HL-60/S4 treated with phorbol 12-myristate 13-acetate at 8.2 ng/mL for 4 days and 3 days (cell line): ENCODE results near the gene CLEC6A.
"Not testable (repeated sequence)": the region's sequence is repeated elsewhere in the genome, so short reads cannot be mapped to it uniquely, and the experiment has no call there.

Experiments
- in situ Hi-C: fragments of 300-500 bp; cut with MboI; formaldehyde crosslinking; loops from 2 replicates; pipeline ENCODE4 v1.15.0; 2022; ENCODE audit warnings: low sequenced_read_pairs

Gene CLEC6A

DNA sequence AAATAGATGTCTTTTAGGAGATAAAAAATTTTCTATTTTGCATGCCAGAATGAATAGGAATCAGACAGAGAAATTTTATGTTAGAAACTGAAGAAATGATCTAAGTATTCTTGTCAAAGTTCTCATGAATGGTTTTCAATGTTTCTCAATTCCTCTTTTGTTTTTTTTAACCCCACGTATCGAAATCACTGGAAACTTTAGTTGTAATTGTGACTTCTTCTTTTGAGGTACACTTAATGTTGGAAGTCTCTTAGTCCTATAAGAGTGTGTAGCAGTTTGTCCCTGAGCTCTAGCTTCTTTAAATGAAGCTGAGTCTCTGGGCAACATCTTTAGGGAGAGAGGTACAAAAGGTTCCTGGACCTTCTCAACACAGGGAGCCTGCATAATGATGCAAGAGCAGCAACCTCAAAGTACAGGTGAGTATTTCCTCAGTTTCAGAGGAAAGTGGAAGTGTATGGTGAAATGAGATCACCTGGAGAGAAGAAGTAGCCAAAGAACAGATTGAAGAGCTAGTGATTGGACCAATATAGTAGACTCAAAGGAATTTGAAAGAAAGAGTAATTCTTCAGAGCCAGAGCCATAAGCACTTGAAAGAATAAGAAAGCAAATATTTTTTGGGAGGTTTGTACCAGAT, at the start of gene CLEC6A:
Gene CLEC6A (plus strand): TSS at position 236 of the 634 bp plus-strand sequence. CDS start 150 bp downstream, at position 386.
- in situ Hi-C loops, result no loop called here

DNA sequence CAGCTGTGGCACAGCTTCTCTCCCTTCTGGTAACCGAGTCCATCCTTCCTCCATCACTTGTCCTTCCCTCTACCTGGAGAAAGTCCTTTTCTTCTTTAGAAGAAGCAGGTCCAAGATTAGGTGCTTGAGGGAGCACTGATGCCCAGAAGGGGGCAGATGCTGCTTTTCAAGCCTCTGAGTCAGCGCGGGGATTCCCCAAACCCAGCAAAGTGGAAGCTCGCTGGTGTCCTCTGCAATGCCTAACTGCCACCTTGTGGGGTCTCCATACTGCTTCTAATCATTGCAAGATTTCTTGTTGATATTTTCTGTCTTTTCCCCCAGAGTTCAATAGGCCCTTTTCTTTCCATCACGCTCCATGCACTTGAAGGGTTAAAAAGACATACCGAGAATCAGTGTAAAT, 36.2 kb upstream of the CLEC6A start:
- in situ Hi-C loops, result not testable (repeated sequence)

DNA sequence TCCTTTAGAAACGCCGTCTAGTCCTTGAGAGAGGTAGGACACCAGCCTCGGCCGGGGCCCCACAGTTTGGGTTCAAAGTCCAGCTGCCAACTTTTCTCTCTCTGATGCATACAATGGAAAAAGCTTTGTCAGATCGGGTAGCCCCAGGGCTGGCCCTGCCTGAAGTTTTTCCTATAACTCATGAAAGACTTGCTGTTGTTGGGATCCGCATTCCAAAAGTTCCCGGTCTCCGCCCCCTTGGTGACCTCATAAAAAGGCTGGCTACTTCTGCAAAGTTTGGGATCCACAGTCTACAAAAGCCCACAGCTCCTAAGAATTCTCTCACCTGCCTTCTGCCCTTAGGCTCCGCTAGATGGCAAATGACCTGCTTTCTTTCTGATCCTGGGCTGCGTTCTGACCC, 35.3 kb upstream of the CLEC6A start:
- in situ Hi-C loops, result no loop called here

DNA sequence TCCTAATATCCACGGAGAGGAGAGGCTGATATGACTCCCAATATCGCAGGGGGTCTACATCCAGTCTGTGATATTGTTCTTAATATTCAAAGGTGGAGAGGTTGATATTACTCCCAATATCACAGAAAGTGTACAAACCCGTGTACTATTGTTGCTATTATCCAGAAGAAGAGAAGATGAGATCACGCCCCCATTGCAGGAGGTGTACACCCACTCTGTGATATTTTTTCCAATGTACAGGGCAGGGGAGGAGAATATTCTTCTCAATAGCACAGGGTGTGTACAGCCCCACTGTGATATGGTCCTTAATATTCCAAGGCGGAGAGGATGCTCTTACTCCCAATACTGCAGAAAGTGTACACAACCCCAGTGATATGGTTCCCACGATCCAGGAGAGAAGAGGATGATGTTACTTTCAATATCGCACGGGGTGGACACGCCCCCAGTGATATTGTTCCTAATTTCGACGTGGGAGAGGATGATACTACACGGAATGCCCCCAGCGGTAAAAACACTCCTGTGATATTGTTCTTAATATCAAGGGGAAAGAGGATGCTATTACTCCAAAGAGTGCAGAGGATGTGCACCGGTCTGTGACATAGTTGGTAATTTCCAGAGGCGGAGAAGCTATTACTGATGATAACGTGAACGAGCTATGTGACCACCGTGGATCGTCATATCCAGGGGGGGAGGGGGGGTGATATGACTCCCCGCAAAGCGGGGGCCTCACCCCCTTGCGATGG, 11.1 kb upstream of the CLEC6A start:
- in situ Hi-C loops, result not testable (repeated sequence)

DNA sequence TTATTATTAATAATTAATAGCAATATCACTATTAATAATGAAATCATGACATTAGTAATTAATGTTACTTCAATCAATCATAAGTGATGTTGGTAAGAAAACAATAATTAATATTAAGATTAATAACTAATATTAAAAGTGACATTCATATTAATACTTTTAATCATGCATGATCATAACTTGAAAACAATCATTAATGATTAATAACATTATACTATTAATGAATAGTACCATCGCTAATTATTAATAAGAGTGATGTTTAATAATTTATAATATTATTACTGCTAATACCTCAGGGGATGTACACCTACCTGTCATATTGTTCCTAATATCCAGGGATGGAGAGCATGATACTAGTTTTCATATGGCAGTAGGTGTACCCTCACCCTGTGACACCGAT, 10.0 kb upstream of the CLEC6A start:
- in situ Hi-C loops, result no loop called here

DNA sequence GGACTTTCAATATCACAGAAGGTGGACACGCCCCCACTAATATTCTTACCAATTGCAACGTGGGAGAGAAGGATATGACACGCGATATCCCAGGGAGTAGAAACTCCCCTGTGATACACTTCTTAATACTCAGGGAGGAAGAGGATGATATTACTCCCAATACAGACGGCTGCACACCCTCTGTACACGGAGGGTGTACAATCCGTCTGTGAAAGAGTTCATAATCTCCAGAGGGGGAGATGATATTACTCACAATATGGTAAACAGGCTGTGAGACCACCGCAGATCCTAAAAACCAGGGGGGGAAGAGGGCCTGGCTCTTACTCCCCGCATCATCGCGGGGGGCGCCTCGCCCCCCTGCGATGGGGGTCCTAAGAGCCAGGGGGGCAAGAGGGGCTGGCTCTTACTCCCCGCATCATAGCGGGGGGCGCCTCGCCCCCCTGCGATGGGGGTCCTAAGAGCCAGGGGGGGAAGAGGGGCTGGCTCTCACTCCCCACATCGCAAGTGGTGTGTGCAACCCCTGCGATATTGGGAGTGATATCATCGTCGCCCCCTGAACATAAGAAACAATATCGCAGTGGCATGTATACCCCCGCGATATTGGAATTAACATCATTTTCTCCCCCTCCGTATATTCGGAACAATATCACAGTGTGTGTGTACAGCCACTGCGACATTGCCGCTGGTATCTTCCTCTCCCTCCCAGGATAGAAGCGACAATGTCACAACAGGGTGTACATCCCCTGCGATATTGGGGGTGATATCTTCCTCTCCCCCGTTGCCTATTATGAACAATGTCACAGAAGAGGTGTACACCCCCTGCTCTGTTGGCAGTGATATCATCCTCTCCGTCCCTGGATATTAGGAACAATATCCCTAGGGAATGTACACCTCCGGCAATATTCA, 8.9 kb upstream of the CLEC6A start:
- in situ Hi-C loops, result no loop called here

DNA sequence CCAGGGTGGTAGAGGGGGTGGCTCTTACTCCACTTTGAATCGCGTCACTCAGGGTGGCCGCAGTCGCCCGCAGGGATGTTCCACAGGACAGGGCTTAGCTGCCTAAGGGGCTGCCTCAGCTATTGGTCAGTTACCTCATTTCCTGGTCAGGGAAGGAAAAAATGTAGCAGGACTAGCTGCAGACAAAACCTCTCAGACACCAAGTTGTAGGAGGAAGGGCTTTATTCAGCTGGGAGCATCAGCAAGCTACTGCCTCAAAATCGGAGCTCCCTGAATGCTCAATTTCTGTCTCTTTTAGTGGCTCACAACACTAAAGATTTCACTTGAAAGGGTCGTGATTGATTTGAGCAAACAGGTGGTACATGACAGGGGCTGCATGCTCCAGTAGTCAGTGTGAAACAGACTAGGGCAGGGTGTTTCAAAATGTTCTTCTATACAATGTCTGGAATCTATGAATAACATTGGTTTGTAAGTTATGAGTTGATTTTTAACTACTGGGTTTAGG, 6.4 kb upstream of the CLEC6A start:
- in situ Hi-C loops, result no loop called here

DNA sequence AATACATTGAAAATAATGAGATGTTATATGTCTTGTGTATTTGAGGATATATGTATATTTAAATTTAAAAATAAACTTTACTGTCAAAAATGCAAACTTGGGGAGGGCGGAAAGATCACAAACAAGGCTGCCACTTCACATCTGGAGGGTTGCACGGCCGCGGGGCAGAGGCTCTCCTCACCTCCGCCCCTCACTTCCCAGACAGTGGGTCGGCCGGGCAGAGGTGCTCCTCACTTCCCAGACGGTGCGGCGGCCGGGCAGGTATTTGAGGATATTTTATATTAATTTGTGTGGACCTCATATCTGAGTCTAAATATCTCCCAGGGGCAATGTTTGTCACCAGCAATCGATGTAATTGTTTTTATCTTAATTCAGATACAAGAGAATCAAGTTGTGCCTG, 3.7 kb upstream of the CLEC6A start:
- in situ Hi-C loops, result no loop called here

DNA sequence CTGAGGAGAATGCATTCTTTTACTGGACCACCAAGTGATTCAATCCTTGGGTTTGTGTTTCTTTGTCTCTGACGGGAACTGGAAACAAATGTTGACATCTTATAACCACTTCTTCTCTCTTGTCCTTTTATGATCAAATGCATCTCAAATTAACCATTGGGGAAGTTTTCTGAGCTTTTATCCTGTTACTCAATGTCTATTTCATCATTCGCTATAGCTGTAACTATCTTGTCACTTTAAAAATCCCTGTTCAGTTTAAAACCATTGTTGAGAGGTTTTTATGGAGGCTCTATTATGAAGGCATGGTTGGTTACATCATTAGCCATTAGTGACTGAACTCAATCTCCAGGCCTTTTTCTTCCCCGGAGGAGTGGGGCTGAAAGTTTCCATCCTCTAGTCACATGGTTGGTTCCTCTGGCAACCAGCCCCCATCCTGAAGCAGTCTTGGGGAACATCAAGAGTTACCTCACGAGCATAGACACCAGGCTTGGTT, 2.7 kb upstream of the CLEC6A start:
- in situ Hi-C loops, result no loop called here

DNA sequence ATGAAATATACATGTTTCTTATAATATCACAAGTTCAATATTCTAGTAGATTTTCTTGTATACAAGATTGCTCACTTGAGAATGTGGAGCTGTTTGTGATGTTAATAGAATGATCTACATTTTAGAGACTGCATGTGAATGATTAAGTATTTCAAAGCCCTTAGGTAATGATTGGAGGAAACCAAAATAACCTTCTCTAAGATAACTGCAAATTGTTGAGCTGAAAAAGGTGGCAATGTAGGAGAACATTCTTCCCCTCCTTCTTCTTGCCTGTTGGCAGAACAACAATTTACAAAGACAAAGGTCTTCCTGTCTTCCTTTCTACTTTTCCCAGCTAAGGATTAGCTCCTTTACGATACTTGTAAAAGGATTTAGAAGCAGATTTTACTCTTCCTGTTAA, 2.0 kb upstream of the CLEC6A start:
- in situ Hi-C loops, result no loop called here

DNA sequence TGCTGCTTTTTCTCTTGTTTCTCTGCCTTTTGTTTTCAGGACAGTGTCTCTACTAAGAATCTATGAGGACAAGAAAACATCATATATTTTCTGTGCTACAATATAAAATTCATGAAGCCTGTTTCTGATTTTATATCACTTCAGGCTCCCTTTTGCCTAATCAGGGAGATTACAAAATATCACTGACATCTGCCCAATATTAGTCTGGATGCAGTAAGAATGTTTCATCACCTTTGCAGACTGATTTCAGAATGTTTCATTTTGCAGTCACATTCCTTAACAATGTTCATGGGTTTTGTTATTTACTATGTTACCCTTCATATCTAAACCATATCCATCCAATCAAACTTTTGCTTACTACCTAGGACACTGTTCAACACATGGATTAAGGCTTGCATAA, 491 bp upstream of the CLEC6A start:
- in situ Hi-C loops, result no loop called here

DNA sequence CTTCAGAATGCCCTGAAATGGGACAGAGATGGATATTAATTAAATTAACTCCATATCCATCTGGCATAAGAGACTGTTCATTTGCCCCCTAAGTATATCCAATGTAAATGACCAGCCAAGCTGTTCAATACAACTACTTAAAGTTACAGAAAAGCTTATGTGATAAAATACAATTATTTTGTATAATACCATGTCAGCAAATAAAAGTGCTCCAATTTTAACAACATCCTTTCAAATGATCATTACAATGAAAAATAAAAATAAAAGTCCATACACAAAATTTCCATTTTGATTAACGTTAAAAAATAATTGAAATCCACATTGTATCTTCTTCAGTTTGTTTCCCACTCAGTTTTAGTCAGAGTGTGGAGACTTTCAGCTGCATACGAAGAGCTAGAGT, 5.7 kb downstream of the CLEC6A start:
- in situ Hi-C loops, result no loop called here

DNA sequence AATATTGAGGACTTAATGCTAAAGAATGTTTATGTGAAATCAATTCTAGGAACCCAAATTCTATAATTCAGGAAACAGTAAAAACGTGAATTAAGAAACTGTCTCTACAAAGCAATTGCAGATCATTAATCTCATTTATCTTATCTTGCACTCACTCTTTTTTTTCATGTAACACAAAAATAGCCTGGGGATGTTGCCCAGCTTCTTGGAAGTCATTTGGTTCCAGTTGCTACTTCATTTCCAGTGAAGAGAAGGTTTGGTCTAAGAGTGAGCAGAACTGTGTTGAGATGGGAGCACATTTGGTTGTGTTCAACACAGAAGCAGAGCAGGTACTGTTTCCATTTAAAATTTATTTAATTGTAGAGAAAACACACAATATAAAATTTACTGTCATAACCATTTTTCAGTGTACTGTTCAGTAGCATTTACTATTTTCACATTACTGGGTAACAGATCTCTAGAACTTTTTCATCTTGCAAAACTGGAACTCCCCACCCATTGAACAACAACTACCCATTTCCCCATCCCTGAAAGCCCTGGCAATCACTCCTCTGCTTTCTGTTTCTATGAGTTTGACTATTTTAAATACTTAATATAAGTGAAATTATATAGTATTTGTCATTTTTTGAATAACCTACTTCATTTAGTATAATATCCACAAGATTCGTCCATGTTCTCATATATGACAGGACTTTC, 9.7 kb downstream of the CLEC6A start:
- in situ Hi-C loops, result no loop called here

DNA sequence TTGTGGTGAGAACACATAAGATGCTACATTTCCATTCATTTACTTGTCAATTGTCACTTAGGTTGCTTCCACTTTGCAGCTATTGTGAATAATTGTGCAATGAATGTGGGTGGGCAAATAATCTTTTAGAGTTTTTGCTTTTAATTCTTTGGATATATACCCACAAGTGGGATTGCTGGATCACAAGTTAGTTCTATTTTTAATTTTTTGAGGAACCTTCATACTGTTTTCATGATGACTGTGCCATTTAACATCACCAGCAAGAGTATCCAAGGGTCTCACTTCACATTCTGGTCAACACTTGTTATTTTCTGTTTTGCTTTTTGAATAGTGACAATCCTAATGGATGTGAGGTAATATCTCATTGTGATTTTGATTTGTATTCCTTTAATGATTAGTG, 10.5 kb downstream of the CLEC6A start:
- in situ Hi-C loops, result no loop called here

DNA sequence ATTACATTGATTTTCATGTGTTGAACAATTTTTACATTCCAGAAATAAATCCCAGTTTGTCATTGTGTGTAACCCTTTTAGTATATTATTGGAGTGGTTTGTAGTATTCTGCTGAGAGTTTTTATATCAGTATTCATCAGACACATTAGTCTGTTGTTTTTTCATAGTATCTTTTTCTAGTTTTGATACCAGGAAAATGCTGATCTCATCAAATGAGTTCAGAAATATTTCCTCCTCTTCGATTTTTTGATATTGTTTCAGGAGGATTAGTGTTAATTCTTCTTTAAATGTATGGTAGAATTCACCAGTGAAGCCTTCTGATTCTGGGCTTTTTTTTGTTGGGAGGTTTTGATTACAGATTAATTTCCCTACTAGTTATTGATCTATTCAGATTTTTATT, 15.3 kb downstream of the CLEC6A start:
- in situ Hi-C loops, result no loop called here

DNA sequence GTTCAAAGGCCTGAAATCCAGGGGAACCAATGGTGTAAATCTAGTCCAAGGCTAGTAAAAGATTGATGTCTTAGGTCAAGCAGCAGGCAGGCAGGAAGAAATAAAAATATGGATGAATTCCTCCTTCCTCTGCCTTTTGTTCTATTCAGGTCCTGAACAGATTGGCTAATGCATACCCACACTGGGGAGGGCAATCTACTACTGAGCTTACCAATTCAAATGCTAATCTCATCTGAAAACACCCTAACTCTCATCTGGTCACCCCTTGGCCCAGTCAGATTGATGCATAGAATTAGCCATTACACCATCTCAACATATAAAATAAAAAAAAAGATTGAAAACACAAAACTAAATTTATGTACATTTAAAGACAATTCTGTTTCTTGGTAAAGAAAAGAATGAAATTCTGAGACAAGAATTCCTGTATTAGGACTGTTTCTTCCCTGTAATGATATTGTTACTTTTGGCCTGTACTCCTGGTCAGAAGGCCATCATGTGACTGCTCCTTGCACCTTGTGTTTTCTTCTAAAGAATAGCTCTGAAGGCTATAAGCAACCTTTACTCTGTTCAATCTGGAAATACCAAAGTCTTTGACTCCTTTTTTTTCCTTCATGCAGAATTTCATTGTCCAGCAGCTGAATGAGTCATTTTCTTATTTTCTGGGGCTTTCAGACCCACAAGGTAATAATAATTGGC, 19.9 kb downstream of the CLEC6A start:
- in situ Hi-C loops, result no loop called here

DNA sequence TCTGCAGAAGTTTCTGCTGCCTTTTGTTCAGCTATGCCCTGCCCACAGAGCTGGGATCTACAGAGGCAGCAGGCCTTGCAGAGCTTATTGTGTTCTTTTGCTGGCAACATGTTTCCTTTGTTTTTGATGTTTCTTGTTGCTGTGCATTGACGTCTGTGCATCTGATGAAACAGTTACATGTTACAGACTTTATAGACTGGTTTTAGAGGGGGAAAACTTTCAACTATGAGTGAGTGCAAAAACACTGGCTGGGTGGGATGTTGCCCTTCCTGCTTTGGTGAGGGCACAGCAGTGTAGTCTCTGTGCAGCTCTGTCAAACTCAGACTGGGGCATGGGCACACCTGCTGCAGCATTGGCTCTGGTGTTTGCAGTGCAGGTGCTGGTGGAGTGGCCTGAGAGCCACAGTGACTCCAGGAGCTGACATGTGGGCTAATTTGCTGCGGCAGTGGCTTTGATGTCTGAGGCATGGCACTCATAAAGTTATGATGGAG, 26.9 kb downstream of the CLEC6A start:
- in situ Hi-C loops, result no loop called here

DNA sequence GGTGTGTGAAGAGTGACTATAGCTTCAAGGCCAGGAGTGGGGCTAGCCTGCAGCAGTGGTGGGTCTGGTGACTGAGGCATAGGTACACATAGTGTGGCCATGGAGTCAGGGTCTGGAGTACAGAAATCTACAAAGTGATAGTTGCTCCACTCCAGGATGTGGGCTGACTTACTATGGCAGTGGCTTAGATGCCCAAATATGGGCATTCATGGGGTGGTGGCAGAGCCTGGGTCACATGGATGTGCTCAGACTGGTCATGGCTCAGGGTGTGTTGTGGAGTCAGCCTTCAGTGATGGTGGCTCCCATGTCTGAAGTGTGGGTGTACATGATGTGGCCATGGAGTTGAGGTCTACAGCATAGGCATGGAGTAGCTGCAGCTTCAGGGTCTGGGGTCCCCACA, 27.3 kb downstream of the CLEC6A start:
- in situ Hi-C loops, result no loop called here

DNA sequence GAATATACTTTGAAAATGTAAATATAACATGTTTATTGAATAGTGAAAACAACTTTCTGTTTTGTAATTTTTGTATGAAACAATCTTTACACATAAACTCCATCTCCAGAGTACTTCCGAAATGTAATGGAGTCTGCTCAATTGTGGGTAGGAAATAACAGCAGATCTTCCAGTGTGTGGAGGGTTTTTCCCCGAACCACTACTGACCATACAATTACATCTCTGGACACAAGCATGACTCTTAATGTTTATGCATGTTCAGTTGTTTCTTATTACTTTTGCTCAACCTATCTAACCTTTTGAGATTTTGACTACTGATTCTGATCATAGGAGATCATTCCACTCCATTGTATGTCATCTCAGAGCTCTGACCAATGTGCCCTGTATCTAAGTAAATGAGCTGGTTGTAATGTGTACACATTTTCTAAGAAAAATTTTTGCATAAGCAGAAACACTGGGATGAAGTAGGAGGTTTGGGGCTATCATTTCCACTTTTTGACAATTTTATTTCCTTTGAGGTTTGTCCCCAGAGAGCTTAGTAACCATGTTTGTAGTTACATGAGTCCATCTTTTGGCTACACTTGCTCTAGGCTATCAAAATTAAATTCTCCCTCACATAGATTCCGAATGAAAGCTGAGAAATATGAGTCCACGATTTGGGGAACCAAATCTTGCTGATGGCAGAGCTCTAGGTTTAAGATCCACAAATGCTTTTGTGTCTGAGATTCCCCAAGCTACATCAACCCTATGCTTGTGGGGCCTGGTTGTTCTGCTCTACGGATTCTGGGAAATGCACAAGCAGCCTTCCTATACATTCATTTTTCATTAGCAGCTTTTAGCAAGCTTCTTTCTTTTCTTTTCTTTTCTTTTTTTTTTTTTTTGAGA, 36.1 kb downstream of the CLEC6A start:
- in situ Hi-C loops, result no loop called here
